A673 (cell line): ENCODE measurements around the gene PSMD13. TPM values are rescaled to one million over a fixed set of nuclear protein-coding genes. Genes with fewer than 3 reads are reported as not detected.

Experiments
- BruUV-seq: library from RNA; stranded (reverse); fragments of 400-500 nt; replicated peaks from 2 replicates; lab custom pipeline; 2021; lab: Mats Ljungman, UMichigan
- CTCF ChIA-PET: fragments of 300-600 bp; sonication (Branson Sonifier 250); formaldehyde crosslinking; loops from one replicate; lab custom pipeline; 2022; ENCODE audit warnings: antibody characterized with exemption; lab: Charles Lee
- POLR2A ChIA-PET: fragments of 300-600 bp; sonication (Branson Sonifier 250); formaldehyde crosslinking; loops from one replicate; lab custom pipeline; 2022; ENCODE audit warnings: antibody characterized with exemption; ENCODE audit not compliant: low non-redundant PET; lab: Charles Lee
- DNase-seq: peaks from one replicate; pipeline ENCODE4 v3.0.0-alpha.2; 2015; ENCODE audit warnings: low spot score
- H3K27ac ChIP-seq: fragments of 200-600 bp; sonication (generic); 2 replicates; pipeline ENCODE4 v1.5.1; 2016; ENCODE audit warnings: mixed run types, low read depth, mild to moderate bottlenecking, mixed read lengths, antibody characterized with exemption, low read length; ENCODE audit not compliant: poor library complexity, severe bottlenecking
- H3K27me3 ChIP-seq: fragments of 200-600 bp; sonication (generic); replicated peaks from 2 replicates; pipeline ENCODE4 v1.6.1; 2017; ENCODE audit warnings: mixed run types, low read depth, mild to moderate bottlenecking, mixed read lengths, antibody characterized with exemption, low read length; ENCODE audit not compliant: insufficient read depth, poor library complexity
- H3K36me3 ChIP-seq: fragments of 200-600 bp; sonication (generic); 2 replicates; pipeline ENCODE4 v1.6.1; 2016; ENCODE audit warnings: mixed run types, mild to moderate bottlenecking, mixed read lengths, antibody characterized with exemption, low read length; ENCODE audit not compliant: insufficient read depth, poor library complexity, severe bottlenecking
- H3K4me1 ChIP-seq: fragments of 200-600 bp; sonication (generic); 2 replicates; pipeline ENCODE4 v1.6.1; 2017; ENCODE audit warnings: mixed run types, mild to moderate bottlenecking, mixed read lengths, antibody characterized with exemption, low read length; ENCODE audit not compliant: insufficient read depth, poor library complexity, severe bottlenecking
- H3K4me3 ChIP-seq: fragments of 200-600 bp; sonication (generic); 2 replicates; pipeline ENCODE4 v1.5.1; 2016; ENCODE audit warnings: low read depth, mixed run types, mild to moderate bottlenecking, mixed read lengths, low read length; ENCODE audit not compliant: poor library complexity, severe bottlenecking
- H3K9me3 ChIP-seq: fragments of 200-600 bp; sonication (generic); 2 replicates; pipeline ENCODE4 v1.6.1; 2016; ENCODE audit warnings: mixed run types, low read depth, mild to moderate bottlenecking, mixed read lengths, antibody characterized with exemption, low read length; ENCODE audit not compliant: poor library complexity, severe bottlenecking
- EZH2 ChIP-seq: fragments of 200-600 bp; sonication (generic); IDR thresholded peaks from 2 replicates; pipeline ENCODE4 v1.6.1; 2017; ENCODE audit warnings: borderline replicate concordance, low read depth, mild to moderate bottlenecking, mixed read lengths, antibody characterized with exemption, low read length; ENCODE audit not compliant: poor library complexity, severe bottlenecking
- intact Hi-C: fragments of 100-400 bp; cut with micrococcal nuclease; formaldehyde crosslinking; loops from one replicate; pipeline ENCODE4 v1.10.0; 2022; ENCODE audit not compliant: unreplicated experiment
- total RNA-seq: library from RNA; stranded (reverse); gene quantifications from 2 replicates; pipeline ENCODE4 v1.2.3, GENCODE V29; 2021
- TF ChIP-seq, protein P1 (sequence below): fragments of 300-800, 200-600 bp; sonication (generic); conservative IDR thresholded peaks from 2 replicates; pipeline ENCODE4 v1.5.1; 2017; ENCODE audit warnings: low read depth, mild to moderate bottlenecking, antibody characterized with exemption, low read length, moderate library complexity, mixed read lengths

The PSMD13 gene
- total RNA-seq, 1 experiment from 2014 or later = 199 TPM

GRCh38 chr11:240315-240714, 3.5 kb downstream of the PSMD13 start:
- Histone ChIP-seq H3K4me3 (no peak overlapping the region), H3K27me3 (no peaks in the 10 kb centered on the region), H3K36me3 (peaks cover 36% of the 10 kb centered on the region), H3K9me3 (no peaks in the 10 kb centered on the region), H3K27ac (no peak overlapping the region), H3K4me1 (peaks cover 10% of the 10 kb centered on the region)
- POLR2A ChIA-PET = no interaction called here
- no peak for TF ChIP-seq EZH2
- TF ChIP-seq, protein P1, sequence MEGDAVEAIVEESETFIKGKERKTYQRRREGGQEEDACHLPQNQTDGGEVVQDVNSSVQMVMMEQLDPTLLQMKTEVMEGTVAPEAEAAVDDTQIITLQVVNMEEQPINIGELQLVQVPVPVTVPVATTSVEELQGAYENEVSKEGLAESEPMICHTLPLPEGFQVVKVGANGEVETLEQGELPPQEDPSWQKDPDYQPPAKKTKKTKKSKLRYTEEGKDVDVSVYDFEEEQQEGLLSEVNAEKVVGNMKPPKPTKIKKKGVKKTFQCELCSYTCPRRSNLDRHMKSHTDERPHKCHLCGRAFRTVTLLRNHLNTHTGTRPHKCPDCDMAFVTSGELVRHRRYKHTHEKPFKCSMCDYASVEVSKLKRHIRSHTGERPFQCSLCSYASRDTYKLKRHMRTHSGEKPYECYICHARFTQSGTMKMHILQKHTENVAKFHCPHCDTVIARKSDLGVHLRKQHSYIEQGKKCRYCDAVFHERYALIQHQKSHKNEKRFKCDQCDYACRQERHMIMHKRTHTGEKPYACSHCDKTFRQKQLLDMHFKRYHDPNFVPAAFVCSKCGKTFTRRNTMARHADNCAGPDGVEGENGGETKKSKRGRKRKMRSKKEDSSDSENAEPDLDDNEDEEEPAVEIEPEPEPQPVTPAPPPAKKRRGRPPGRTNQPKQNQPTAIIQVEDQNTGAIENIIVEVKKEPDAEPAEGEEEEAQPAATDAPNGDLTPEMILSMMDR = no peak
- intact Hi-C loops = no loop called here
- CTCF ChIA-PET = no interaction called here
- DNase-seq = no peak
- no TSS peak for BruUV-seq

GRCh38 chr11:241634-242033, 4.9 kb downstream of the PSMD13 start:
- Histone ChIP-seq H3K27me3 (no peaks in the 10 kb centered on the region), H3K36me3 (peaks cover 49% of the 10 kb centered on the region), H3K4me1 (peaks cover 8% of the 10 kb centered on the region), H3K4me3 (no peak overlapping the region), H3K9me3 (no peaks in the 10 kb centered on the region), H3K27ac (no peak overlapping the region)
- ChIA-PET CTCF (no interaction called here), POLR2A (no interaction called here)
- TF ChIP-seq, protein P1 = no peak
- TF ChIP-seq EZH2 = no peak
- intact Hi-C loops = no loop called here
- DNase-seq = no peak
- BruUV-seq = no TSS peak

GRCh38 chr11:244376-244775, 7.6 kb downstream of the PSMD13 start:
- H3K27me3 ChIP-seq = no peaks in the 10 kb centered on the region
- BruUV-seq = no TSS peak
- no peaks in the 10 kb centered on the region for H3K4me1 ChIP-seq
- H3K9me3 ChIP-seq = no peaks in the 10 kb centered on the region
- no peak for DNase-seq
- H3K36me3 ChIP-seq = peaks cover 71% of the 10 kb centered on the region
- no peak overlapping the region for H3K27ac ChIP-seq
- ChIA-PET CTCF (no interaction called here), POLR2A (no interaction called here)
- intact Hi-C loops = no loop called here
- H3K4me3 ChIP-seq = no peak overlapping the region
- TF ChIP-seq EZH2 = no peak
- TF ChIP-seq, protein P1 = no peak
